Glutamatergic neuron (in vitro differentiated cells): ENCODE results near the gene TOM1. TPM values are rescaled to one million over a fixed set of nuclear protein-coding genes. Genes with fewer than 3 reads are reported as not detected.

Experiments
- DNase-seq: peaks from one replicate; pipeline ENCODE4 v3.0.0; 2022
- H3K27ac Mint-ChIP-seq: one replicate; pipeline ENCODE4 v1.8.0; 2020; ENCODE audit warnings: mild to moderate bottlenecking, mixed read lengths, inconsistent platforms; ENCODE audit not compliant: unreplicated experiment
- H3K27me3 Mint-ChIP-seq: one replicate; pipeline ENCODE4 v1.8.0; 2020; ENCODE audit warnings: mild to moderate bottlenecking, moderate library complexity, mixed read lengths, inconsistent platforms; ENCODE audit not compliant: unreplicated experiment
- H3K36me3 Mint-ChIP-seq: one replicate; pipeline ENCODE4 v1.8.0; 2020; ENCODE audit warnings: mild to moderate bottlenecking, mixed read lengths, inconsistent platforms; ENCODE audit not compliant: unreplicated experiment
- H3K4me1 Mint-ChIP-seq: one replicate; pipeline ENCODE4 v1.8.0; 2020; ENCODE audit warnings: mild to moderate bottlenecking, low read depth, mixed read lengths, inconsistent platforms; ENCODE audit not compliant: unreplicated experiment
- H3K4me3 Mint-ChIP-seq: one replicate; pipeline ENCODE4 v1.8.0; 2020; ENCODE audit warnings: mild to moderate bottlenecking, mixed read lengths, inconsistent platforms; ENCODE audit not compliant: unreplicated experiment
- H3K9me3 Mint-ChIP-seq: one replicate; pipeline ENCODE4 v1.8.0; 2020; ENCODE audit warnings: mild to moderate bottlenecking, moderate library complexity, mixed read lengths, inconsistent platforms; ENCODE audit not compliant: unreplicated experiment
- total RNA-seq: library from RNA; stranded (reverse); fragmentation: NEBNext Ultra II Directional; extraction: Animal tissue kit (Norgen Biotek cat#: 25700); gene quantifications from one replicate; pipeline ENCODE4 v1.2.1, GENCODE V29; 2021; ENCODE audit not compliant: unreplicated experiment
- TF ChIP-seq, protein P1 (sequence below): fragments of 200-600 bp; sonication (generic); IDR thresholded peaks from one replicate; pipeline ENCODE4 v1.5.0; 2021; ENCODE audit not compliant: partially characterized antibody, unreplicated experiment

Gene TOM1
- total RNA-seq, 1 donor from 2014 or later: 40.6 TPM

DNA sequence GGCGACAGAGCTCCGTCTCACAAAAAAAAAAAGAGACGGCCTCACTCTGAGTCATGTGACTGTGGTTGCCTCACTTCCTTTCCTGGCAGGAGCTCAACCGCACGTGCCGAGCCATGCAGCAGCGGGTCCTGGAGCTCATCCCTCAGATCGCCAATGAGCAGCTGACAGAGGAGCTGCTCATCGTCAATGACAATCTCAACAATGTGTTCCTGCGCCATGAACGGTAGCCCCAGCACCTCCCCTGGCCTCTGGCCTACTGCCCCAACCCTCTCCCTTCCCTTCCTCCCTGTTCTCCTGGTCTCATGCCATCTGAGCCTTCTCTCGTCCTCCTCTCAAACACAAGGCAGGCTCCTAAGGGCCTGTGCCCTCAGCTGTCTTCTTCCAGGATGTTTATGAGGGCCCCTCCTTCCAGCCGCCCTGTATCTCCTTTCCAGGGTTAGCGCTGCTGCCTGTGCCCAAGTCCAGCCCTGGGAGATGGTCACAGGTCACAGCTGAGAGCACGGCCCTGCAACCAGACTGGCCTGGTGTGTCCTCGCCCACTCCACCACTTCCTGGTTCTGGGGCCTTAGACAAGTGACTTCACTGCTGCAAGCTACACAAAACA, 30.7 kb downstream of the TOM1 start:
- TF ChIP-seq, protein P1, sequence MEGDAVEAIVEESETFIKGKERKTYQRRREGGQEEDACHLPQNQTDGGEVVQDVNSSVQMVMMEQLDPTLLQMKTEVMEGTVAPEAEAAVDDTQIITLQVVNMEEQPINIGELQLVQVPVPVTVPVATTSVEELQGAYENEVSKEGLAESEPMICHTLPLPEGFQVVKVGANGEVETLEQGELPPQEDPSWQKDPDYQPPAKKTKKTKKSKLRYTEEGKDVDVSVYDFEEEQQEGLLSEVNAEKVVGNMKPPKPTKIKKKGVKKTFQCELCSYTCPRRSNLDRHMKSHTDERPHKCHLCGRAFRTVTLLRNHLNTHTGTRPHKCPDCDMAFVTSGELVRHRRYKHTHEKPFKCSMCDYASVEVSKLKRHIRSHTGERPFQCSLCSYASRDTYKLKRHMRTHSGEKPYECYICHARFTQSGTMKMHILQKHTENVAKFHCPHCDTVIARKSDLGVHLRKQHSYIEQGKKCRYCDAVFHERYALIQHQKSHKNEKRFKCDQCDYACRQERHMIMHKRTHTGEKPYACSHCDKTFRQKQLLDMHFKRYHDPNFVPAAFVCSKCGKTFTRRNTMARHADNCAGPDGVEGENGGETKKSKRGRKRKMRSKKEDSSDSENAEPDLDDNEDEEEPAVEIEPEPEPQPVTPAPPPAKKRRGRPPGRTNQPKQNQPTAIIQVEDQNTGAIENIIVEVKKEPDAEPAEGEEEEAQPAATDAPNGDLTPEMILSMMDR: no peak
- no peaks in the 10 kb centered on the region for H3K4me1 Mint-ChIP-seq

DNA sequence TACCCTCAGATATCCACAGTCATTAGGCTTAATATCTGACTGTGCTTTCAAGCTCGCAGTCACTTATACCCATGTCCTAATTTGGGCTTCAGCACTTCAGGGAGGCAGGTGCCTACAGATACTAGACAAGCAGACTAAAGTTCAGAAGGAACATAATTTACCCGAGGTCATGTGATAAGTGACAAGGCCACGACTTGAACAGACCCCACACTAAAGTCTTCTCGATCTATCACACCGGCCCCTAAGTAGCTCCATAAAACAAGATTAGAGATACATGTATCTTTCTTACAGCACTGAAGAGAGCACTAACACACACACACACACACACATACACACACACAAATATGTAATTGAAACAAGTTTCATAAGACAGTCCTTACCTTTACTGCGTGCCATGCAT, 32.6 kb downstream of the TOM1 start:
- H3K27me3 Mint-ChIP-seq: peaks cover 2% of the 10 kb centered on the region
- H3K4me1 Mint-ChIP-seq: peaks cover 2% of the 10 kb centered on the region
- H3K36me3 Mint-ChIP-seq: no peaks in the 10 kb centered on the region
- TF ChIP-seq, protein P1: no peak
- H3K9me3 Mint-ChIP-seq: no peaks in the 10 kb centered on the region
- H3K4me3 Mint-ChIP-seq: no peak overlapping the region
- no peak overlapping the region for H3K27ac Mint-ChIP-seq
- no peak for DNase-seq

More for the DNA sequence above, 30.7 kb downstream of the TOM1 start:
- no peak for DNase-seq
- no peak overlapping the region for H3K4me3 Mint-ChIP-seq
- no peaks in the 10 kb centered on the region for H3K9me3 Mint-ChIP-seq
- H3K27me3 Mint-ChIP-seq: peaks cover 2% of the 10 kb centered on the region
- no peak overlapping the region for H3K27ac Mint-ChIP-seq
- no peaks in the 10 kb centered on the region for H3K36me3 Mint-ChIP-seq

DNA sequence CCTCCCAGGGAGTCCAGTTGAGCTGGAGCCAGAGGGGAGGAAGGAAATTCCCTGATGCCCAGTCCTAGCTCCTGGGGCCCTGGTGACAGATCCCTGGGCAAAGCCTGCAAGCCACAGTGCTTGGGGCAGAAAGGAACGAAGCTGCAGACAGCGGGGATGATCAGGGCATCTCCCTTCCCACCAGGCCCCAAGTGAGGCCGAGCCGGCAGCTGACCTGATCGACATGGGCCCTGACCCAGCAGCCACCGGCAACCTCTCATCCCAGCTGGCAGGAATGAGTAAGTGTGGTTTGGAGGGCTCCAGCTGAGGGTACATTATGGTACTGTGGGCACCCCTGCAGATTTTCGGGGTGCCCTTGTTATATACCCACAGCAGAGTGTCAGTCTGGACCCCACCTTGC, 33.5 kb downstream of the TOM1 start:
- Mint-ChIP-seq H3K4me3 (no peak overlapping the region), H3K27me3 (peaks cover 2% of the 10 kb centered on the region), H3K36me3 (no peaks in the 10 kb centered on the region), H3K4me1 (peaks cover 2% of the 10 kb centered on the region), H3K27ac (no peak overlapping the region), H3K9me3 (no peaks in the 10 kb centered on the region)
- TF ChIP-seq, protein P1: no peak
- DNase-seq: no peak

DNA sequence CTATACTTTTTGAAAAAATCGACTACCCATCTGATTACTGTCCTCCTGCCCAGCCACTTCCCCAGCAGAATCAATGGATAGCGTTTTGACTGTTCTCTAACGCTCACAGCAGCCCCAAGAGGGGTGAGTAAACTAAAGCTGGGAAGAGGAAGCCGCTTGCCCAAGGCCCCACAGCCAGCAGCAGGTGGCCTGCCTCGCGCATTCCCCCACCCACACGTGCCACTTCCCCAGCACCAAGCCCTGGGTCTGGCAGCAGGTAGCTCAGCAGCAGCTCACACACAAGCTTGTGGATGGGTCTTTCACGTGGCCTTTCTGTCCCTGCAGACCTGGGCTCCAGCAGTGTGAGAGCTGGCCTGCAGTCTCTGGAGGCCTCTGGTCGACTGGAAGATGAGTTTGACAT, 34.3 kb downstream of the TOM1 start:
- H3K36me3 Mint-ChIP-seq: no peaks in the 10 kb centered on the region
- H3K27me3 Mint-ChIP-seq: peaks cover 2% of the 10 kb centered on the region
- peaks cover 2% of the 10 kb centered on the region for H3K4me1 Mint-ChIP-seq
- no peak for DNase-seq
- TF ChIP-seq, protein P1: no peak
- no peak overlapping the region for H3K27ac Mint-ChIP-seq
- no peak overlapping the region for H3K4me3 Mint-ChIP-seq
- no peaks in the 10 kb centered on the region for H3K9me3 Mint-ChIP-seq

DNA sequence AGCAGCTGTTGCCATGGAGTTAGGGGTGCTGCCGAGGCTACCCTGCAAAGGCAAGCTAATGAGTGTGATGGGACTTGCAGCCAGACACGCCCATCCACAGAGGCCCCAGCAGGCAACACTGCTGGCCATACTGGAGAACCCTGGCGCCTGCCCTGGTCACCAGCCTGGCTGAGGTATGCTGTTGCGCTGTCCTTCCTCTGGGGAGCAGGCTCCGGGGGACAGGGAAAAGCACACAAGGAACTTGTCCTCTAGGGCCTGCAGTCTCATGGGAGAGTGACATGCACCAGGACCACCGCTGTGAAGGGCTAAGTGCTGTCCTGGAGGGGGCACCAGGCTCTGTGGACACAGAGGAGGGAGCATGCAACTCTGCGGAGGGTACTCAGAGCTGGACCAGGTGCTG, 35.8 kb downstream of the TOM1 start:
- Mint-ChIP-seq H3K27ac (no peak overlapping the region), H3K4me3 (no peak overlapping the region), H3K9me3 (no peaks in the 10 kb centered on the region), H3K4me1 (peaks cover 2% of the 10 kb centered on the region), H3K36me3 (no peaks in the 10 kb centered on the region), H3K27me3 (peaks cover 2% of the 10 kb centered on the region)
- DNase-seq: no peak
- TF ChIP-seq, protein P1: no peak
